Mesendoderm (in vitro differentiated cells): Measurements from ENCODE around the gene IL1R1.
A peak's percentile ranks its signal among the peaks of the same experiment; 100 is the strongest.

Source experiments
- DNase-seq: peaks from one replicate; pipeline ENCODE4 v3.0.0; 2013
- H2AK5ac ChIP-seq: 2 replicates; pipeline ENCODE4 v1.6.1; 2013; ENCODE audit warnings: low read length, inconsistent platforms
- H2BK120ac ChIP-seq: 2 replicates; pipeline ENCODE4 v1.6.1; 2013; ENCODE audit warnings: low read depth, mild to moderate bottlenecking, low read length, moderate library complexity, mixed read lengths
- H2BK15ac ChIP-seq: replicated peaks from 2 replicates; pipeline ENCODE4 v1.6.1; 2013; ENCODE audit warnings: low read depth, mild to moderate bottlenecking, moderate library complexity
- H2BK5ac ChIP-seq: 2 replicates; pipeline ENCODE4 v1.6.1; 2013; ENCODE audit warnings: low read length, inconsistent platforms
- H3K18ac ChIP-seq: 2 replicates; pipeline ENCODE4 v1.6.1; 2013; ENCODE audit warnings: mild to moderate bottlenecking, low read length, mixed read lengths
- H3K23ac ChIP-seq: one replicate; pipeline ENCODE4 v1.6.1; 2013; ENCODE audit warnings: low read length
- H3K27ac ChIP-seq: 2 replicates; pipeline ENCODE4 v1.5.1; 2013; ENCODE audit warnings: low read depth, mild to moderate bottlenecking, inconsistent platforms, low read length, moderate library complexity
- H3K27me3 ChIP-seq: 2 replicates; pipeline ENCODE4 v1.6.1; 2013; ENCODE audit warnings: low read length, control low read depth, mild to moderate bottlenecking, inconsistent platforms; ENCODE audit not compliant: insufficient read depth, poor library complexity
- H3K36me3 ChIP-seq: 2 replicates; pipeline ENCODE4 v1.6.1; 2013; ENCODE audit warnings: low read length, inconsistent platforms; ENCODE audit not compliant: control insufficient read depth, insufficient read depth
- H3K4ac ChIP-seq: one replicate; pipeline ENCODE4 v1.6.1; 2013; ENCODE audit warnings: low read depth, mild to moderate bottlenecking, low read length, moderate library complexity
- H3K4me1 ChIP-seq: 2 replicates; pipeline ENCODE4 v1.6.1; 2013; ENCODE audit warnings: low read depth, low read length, inconsistent platforms; ENCODE audit not compliant: control insufficient read depth
- H3K4me2 ChIP-seq: 2 replicates; pipeline ENCODE4 v1.6.1; 2013; ENCODE audit warnings: low read length
- H3K4me3 ChIP-seq: 2 replicates; pipeline ENCODE4 v1.5.1; 2013; ENCODE audit warnings: mild to moderate bottlenecking, low read length
- H3K56ac ChIP-seq: one replicate; pipeline ENCODE4 v1.6.1; 2013; ENCODE audit warnings: low read length
- H3K79me1 ChIP-seq: 2 replicates; pipeline ENCODE4 v1.6.1; 2013; ENCODE audit warnings: low read length, inconsistent platforms
- H3K79me2 ChIP-seq: 2 replicates; pipeline ENCODE4 v1.6.1; 2013; ENCODE audit warnings: mild to moderate bottlenecking, low read length; ENCODE audit not compliant: control insufficient read depth, insufficient read depth
- H3K9ac ChIP-seq: 2 replicates; pipeline ENCODE4 v1.6.1; 2013; ENCODE audit warnings: low read length, inconsistent platforms
- H4K5ac ChIP-seq: one replicate; pipeline ENCODE4 v1.6.1; 2013; ENCODE audit warnings: low read length
- H4K8ac ChIP-seq: one replicate; pipeline ENCODE4 v1.6.1; 2013; ENCODE audit warnings: low read depth, mild to moderate bottlenecking, control low read depth, low read length, moderate library complexity
- WGBS: extraction: QIAGEN DNeasy Blood & Tissue Kit; methylation state at CpG from one replicate; pipeline ENCODE4 v1.1.7; 2013; ENCODE audit warnings: low lambda C conversion rate, missing lambda C conversion rate; ENCODE audit not compliant: insufficient coverage; ENCODE audit errors: extremely low coverage; 5-methylcytosine and 5-hydroxymethylcytosine counted together

The IL1R1 gene

DNA sequence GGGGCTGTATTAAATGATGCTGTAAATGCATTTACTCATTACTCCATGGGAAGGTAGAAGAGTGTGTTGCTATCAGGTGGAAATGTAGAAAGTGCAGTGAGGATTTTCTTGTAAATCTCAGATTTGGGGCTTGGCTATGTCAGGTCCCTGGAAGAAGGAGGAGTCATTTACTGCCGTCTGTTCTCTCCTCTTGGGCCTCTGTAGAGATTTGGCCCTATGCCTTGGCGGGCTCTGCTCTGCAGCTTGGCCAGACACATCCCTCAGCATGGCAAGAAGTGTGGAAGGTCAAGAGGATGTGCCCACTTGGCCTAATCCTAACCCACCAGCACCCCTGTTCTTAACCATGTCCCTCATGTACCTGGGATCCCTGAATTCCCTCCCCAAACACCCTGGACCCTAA is 6.7 kb downstream of the IL1R1 start:
- no peak overlapping the region for H3K4me3 ChIP-seq
- no peak overlapping the region for H4K8ac ChIP-seq

DNA sequence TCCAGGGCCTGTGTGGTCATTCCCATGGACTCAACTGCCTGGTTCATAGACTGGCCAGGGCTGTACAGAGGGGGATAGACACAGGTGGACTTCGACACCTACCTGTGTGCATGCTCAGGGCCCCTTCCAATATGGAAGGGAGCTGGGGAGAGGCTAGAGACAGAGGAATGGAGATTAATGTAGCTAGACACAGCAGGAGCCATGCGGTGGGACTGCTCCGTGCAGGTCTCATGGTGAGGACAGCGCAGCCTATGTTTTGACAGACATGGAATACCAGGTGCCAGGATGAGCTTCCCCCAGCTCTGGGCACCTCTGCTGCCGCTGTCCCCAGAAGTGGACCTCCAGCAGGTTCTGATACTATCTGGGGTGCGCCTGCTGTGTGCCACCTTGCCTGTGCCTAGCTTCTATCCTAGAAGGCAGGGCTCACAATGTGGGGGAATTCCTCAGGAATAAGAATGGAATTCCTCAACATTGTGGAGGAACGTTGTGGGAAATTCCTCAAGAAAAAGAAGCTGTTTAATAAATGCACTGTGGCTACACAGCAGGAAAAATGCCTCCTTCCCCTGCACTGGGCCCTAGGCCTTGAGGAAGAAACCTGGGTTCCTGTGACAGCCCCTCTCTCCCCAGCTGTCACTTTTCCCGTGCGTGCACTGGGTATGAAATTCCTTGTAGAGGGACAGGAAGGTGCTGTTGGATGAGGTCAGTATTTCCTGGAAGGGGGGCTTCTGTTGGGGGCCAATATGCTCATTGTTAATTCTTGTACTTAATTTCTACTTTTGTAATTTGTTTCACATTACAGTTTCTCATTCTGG is 7.3 kb downstream of the IL1R1 start:
- no peak overlapping the region for H3K56ac ChIP-seq
- H3K9ac ChIP-seq: no peak overlapping the region
- H4K8ac ChIP-seq: no peak overlapping the region
- H2BK5ac ChIP-seq: no peak overlapping the region
- peak; percentile 14 for DNase-seq
- H3K4me3 ChIP-seq: no peak overlapping the region
- no peaks in the 10 kb centered on the region for H3K36me3 ChIP-seq
- H3K79me1 ChIP-seq: no peaks in the 10 kb centered on the region
- H2BK120ac ChIP-seq: no peak overlapping the region
- H3K27ac ChIP-seq: no peak overlapping the region
- H3K18ac ChIP-seq: no peak overlapping the region
- no peak overlapping the region for H3K4me2 ChIP-seq
- H4K5ac ChIP-seq: no peak overlapping the region
- no peaks in the 10 kb centered on the region for H3K79me2 ChIP-seq
- H3K27me3 ChIP-seq: no peaks in the 10 kb centered on the region
- no CpG with 5 or more reads among the region's 9 CpGs for WGBS
- no peak overlapping the region for H3K4ac ChIP-seq
- no peak overlapping the region for H2AK5ac ChIP-seq
- no peak overlapping the region for H3K23ac ChIP-seq
- H3K4me1 ChIP-seq: no peaks in the 10 kb centered on the region
- H2BK15ac ChIP-seq: no peak overlapping the region

More for the DNA sequence above, 6.7 kb downstream of the IL1R1 start:
- Histone ChIP-seq H3K4me2 (no peak overlapping the region), H4K5ac (no peak overlapping the region), H3K4ac (no peak overlapping the region), H3K9ac (no peak overlapping the region), H3K18ac (no peak overlapping the region), H2BK15ac (no peak overlapping the region), H3K27ac (no peak overlapping the region), H3K23ac (no peak overlapping the region), H3K79me2 (no peaks in the 10 kb centered on the region), H3K56ac (no peak overlapping the region), H2BK5ac (no peak overlapping the region), H3K79me1 (no peaks in the 10 kb centered on the region), H2AK5ac (no peak overlapping the region), H2BK120ac (no peak overlapping the region), H3K27me3 (no peaks in the 10 kb centered on the region), H3K4me1 (no peaks in the 10 kb centered on the region), H3K36me3 (no peaks in the 10 kb centered on the region)
- no peak for DNase-seq
- WGBS: no CpG with 5 or more reads among the region's 2 CpGs

DNA sequence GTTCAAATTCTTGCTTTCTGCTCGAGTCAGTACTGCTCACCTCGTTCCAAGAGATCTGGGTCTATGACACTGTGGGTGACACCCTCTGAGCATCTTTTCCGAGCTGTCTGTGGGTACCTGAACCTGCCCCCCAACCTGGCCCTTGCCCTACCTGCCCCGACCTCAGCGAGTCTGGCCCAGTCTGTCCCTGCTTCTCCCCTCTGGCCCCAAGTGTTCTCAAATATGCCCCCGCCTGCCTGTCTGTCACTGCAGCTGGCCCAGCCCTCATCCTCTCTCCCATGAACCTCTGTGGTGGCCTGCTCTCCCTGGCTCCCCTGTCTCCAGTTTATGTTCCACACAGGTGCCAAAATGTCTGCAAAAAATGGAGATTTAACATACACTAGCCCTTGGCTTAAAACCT is 11.8 kb downstream of the IL1R1 start:
- Histone ChIP-seq H2AK5ac (no peak overlapping the region), H3K9ac (no peak overlapping the region), H3K23ac (no peak overlapping the region), H3K4me3 (no peak overlapping the region), H2BK120ac (no peak overlapping the region), H2BK5ac (no peak overlapping the region), H3K79me1 (no peaks in the 10 kb centered on the region), H3K27ac (no peak overlapping the region), H3K18ac (no peak overlapping the region), H3K27me3 (no peaks in the 10 kb centered on the region), H3K4me1 (no peaks in the 10 kb centered on the region), H3K36me3 (no peaks in the 10 kb centered on the region), H3K4me2 (no peak overlapping the region), H4K5ac (no peak overlapping the region), H4K8ac (no peak overlapping the region), H3K79me2 (no peaks in the 10 kb centered on the region), H3K4ac (no peak overlapping the region), H2BK15ac (no peak overlapping the region), H3K56ac (no peak overlapping the region)
- no CpG with 5 or more reads among the region's 6 CpGs for WGBS
- DNase-seq: no peak

DNA sequence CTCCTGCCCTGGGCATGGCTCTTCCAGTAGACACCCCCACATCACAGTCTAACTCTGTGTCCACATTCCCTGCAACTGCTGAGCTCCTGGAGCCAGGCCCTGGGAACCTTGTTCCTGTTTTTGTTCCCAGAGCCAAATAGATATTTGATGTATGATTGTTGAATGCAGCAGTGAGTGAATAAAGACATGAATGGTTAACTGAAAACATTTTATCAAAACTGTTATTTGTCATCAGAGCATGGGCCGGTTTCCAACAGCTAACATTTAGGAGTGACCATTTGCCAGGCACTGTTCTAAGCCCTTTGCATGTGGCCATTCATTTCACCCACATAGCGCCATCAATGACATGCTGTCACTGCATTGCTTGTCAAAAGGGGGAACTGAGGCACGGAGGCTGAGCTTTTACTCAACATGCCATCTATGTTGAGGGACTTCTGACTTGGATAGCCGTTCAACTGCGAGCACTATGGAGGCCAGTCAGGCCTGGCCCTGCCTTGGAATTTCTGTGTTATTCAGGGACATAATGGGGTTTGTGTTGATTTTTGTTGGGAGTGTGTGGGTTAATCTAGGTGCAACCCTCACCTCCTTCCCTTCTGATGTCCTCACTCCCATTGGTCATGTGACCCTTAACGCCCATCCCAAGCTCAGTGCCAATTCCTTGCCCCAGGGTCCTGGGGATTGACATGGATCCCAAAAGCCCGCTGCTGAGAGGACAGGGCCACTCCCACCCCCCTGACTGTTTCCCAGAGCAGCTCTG is 12.6 kb downstream of the IL1R1 start:
- no CpG with 5 or more reads among the region's 7 CpGs for WGBS
- no peak overlapping the region for H2BK120ac ChIP-seq

DNA sequence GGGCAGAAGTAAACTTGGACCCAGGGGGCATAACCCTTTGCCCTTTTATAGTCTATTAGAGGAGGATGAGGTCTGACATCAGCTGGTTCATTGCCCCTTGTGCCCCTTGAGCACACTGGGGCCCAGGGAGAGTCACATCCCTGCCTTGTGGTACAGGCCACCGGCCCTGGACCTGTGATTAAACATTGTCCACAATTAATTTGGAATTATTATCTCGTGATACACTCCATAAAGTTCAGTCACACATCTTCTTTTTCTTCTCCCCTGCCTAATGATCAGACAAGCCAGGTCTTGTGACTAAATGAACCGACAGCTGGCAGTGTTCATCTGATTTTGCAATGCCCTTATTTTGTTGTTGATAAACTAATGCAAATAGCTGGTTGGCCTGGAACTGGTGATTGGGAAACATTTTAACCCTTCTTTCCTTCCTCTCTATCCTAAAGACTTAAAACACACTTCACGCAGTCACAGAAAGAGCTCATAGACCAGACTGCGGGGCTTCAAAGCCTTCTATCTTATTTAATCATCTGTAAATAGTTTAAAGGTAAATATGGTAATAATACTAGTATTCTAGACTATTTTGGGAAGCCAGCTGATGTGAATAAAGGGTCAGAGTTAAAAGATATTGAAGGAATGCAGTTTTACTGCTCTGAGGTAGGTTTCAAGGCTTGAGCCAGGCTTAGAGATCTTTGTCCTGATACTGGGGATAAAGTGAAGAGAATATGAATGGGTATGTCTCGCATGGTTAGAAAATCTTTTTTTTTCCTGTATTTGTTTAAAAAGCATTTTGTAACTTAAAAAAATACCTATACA is 13.4 kb downstream of the IL1R1 start:
- Histone ChIP-seq H3K27me3 (no peaks in the 10 kb centered on the region), H3K9ac (no peak overlapping the region), H3K18ac (no peak overlapping the region), H3K56ac (no peak overlapping the region), H3K27ac (no peak overlapping the region), H4K5ac (no peak overlapping the region), H3K23ac (no peak overlapping the region), H4K8ac (no peak overlapping the region), H3K36me3 (no peaks in the 10 kb centered on the region), H3K4me3 (no peak overlapping the region), H2AK5ac (no peak overlapping the region), H3K4ac (no peak overlapping the region), H2BK15ac (no peak overlapping the region), H3K4me1 (no peaks in the 10 kb centered on the region), H3K79me2 (no peaks in the 10 kb centered on the region), H3K79me1 (no peaks in the 10 kb centered on the region), H2BK120ac (no peak overlapping the region), H3K4me2 (no peak overlapping the region), H2BK5ac (no peak overlapping the region)
- DNase-seq: no peak
- WGBS: no CpG with 5 or more reads among the region's 6 CpGs

More for the DNA sequence above, 12.6 kb downstream of the IL1R1 start:
- Histone ChIP-seq H3K79me1 (no peaks in the 10 kb centered on the region), H3K4ac (no peak overlapping the region), H3K79me2 (no peaks in the 10 kb centered on the region), H2BK15ac (no peak overlapping the region), H3K27me3 (no peaks in the 10 kb centered on the region), H4K5ac (no peak overlapping the region), H3K4me1 (no peaks in the 10 kb centered on the region), H2AK5ac (no peak overlapping the region), H3K27ac (no peak overlapping the region), H3K56ac (no peak overlapping the region), H3K4me2 (no peak overlapping the region), H3K9ac (no peak overlapping the region), H4K8ac (no peak overlapping the region), H2BK5ac (no peak overlapping the region), H3K36me3 (no peaks in the 10 kb centered on the region), H3K18ac (no peak overlapping the region), H3K23ac (no peak overlapping the region), H3K4me3 (no peak overlapping the region)
- DNase-seq: no peak
